ENCODE data around the gene FAM222A. TPM values are rescaled to one million over a fixed set of nuclear protein-coding genes. Genes with fewer than 3 reads are reported as not detected.

The FAM222A gene
- total RNA-seq, 2 donors from 2014 or later, result 0.68 to 2.9 TPM

DNA sequence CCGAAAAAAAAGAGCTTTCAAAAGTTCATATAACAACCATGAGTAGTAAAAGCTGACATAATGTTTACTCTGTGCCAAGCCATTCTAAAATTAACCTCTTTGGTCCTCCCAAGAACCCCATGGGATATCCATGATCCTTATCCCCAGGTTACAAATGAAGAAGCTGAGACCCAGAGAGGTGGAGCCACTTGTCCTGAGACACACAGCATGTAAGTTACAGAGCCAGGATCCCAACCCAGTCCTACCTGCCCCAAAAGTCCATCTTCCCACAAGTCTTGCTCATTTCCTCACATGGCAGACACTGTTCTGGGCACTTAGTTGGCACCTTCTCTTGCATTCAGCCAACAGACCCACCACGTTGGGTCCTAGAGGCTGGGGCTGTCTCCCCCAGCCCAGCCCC, 82.4 kb downstream of the FAM222A start:
- Histone ChIP-seq H3K27ac (no peak overlapping the region), H3K27me3 (replicated peaks; ENCODE audit: insufficient read depth) (no peaks in the 10 kb centered on the region), H3K4me1 (ENCODE audit: control insufficient read depth in 1 of 2, low read depth in 2 of 2) (no peaks in the 10 kb centered on the region), H3K36me3 (no peaks in the 10 kb centered on the region), H3K4me3 (no peak overlapping the region), H3K9me3 (no peaks in the 10 kb centered on the region)
- DNase-seq (ENCODE audit: low spot score), result no peak
- no peak for ATAC-seq (ENCODE audit: insufficient number of reproducible peaks, low FRiP score, low read depth)
- TF ChIP-seq, protein P1, sequence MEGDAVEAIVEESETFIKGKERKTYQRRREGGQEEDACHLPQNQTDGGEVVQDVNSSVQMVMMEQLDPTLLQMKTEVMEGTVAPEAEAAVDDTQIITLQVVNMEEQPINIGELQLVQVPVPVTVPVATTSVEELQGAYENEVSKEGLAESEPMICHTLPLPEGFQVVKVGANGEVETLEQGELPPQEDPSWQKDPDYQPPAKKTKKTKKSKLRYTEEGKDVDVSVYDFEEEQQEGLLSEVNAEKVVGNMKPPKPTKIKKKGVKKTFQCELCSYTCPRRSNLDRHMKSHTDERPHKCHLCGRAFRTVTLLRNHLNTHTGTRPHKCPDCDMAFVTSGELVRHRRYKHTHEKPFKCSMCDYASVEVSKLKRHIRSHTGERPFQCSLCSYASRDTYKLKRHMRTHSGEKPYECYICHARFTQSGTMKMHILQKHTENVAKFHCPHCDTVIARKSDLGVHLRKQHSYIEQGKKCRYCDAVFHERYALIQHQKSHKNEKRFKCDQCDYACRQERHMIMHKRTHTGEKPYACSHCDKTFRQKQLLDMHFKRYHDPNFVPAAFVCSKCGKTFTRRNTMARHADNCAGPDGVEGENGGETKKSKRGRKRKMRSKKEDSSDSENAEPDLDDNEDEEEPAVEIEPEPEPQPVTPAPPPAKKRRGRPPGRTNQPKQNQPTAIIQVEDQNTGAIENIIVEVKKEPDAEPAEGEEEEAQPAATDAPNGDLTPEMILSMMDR (IDR thresholded peaks at IDR 0.05), result no peak

DNA sequence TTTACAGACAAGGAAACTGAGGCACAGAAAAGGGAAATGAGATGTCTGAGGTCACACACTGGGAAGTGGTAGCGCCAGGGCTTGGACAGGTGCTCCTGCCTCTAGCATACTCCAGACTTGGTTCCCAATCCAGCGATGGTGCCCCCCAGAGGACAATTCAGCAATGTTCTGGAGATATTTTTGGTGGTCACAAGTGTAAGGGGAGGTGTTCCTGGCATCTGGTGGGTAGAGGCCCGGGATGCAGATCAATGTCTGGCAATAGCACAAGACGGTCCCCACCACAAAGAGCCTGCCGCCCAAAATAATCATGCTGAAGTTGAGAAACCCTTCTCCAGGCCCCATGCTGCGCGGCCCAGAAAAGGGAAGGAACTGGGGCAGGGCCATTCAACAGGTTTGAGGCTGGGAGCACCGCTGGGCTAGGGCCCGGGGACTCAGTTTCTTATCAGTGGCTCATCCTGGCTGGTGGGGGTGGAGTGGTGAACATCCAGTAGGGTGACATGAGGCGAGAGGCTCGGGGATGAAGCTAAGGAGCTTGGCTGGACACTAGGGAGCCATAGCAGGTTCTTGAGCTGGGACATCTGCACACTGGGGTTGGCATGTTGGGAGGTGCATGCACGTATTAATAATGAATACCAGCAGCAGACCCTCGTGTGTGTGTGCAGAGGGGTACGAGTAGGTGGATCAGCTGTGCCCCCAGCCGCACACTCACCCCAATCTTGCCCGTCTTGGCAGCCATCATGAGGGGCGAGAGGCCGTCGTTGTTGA, 84.5 kb downstream of the FAM222A start:
- no peak overlapping the region for H3K4me3 ChIP-seq
- no peaks in the 10 kb centered on the region for H3K27me3 ChIP-seq (replicated peaks; ENCODE audit: insufficient read depth)
- DNase-seq (ENCODE audit: low spot score) (no peak), ATAC-seq (ENCODE audit: insufficient number of reproducible peaks, low FRiP score, low read depth) (no peak)
- no peak overlapping the region for H3K27ac ChIP-seq
- H3K4me1 ChIP-seq (ENCODE audit: control insufficient read depth in 1 of 2, low read depth in 2 of 2), result no peaks in the 10 kb centered on the region
- H3K36me3 ChIP-seq, result no peaks in the 10 kb centered on the region
- TF ChIP-seq, protein P1 (IDR thresholded peaks at IDR 0.05), result no peak
- no peaks in the 10 kb centered on the region for H3K9me3 ChIP-seq

DNA sequence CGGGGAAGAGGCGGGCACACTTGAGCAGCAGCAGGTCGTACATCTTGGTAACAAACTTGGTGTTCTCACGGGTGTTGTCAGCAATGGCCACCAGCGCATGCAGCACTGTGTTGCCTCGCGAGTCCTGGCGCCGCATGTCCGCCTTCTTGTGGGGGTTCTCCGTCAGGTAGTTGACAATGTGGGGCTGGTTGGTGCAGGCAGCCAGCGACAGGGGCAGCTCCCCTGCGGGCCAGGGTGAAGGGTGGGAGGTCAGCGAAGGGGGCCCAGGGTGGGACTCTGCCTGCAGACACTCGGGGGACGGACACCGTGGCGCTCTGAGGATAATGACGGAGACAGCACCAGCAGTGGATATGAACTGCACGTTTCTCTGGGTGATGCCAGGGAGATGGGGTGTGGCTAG, 85.1 kb downstream of the FAM222A start:
- no peak overlapping the region for H3K27ac ChIP-seq

DNA sequence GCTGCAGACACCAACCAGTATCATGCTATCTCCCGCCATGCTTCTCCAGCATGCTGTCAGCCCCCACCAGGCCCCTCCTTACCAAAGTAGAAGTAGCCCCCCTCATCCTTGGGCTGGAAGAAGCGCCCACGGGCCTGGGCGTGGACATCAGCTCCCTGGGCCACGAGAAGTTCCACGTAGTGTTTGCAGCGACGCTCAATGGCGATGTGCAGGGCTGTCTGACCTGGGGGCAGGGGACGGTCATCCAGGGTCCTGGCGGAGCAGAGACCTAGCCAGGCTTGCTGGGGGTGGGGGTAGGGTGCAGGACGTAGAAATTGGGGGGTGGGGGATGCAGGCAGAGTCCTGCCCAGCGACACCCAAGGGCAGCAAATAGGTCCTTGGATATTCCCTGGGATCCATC, 86.9 kb downstream of the FAM222A start:
- no peak for ATAC-seq (ENCODE audit: insufficient number of reproducible peaks, low FRiP score, low read depth)
- Histone ChIP-seq H3K36me3 (no peaks in the 10 kb centered on the region), H3K4me3 (no peak overlapping the region), H3K27ac (no peak overlapping the region), H3K4me1 (ENCODE audit: control insufficient read depth in 1 of 2, low read depth in 2 of 2) (no peaks in the 10 kb centered on the region), H3K9me3 (no peaks in the 10 kb centered on the region), H3K27me3 (replicated peaks; ENCODE audit: insufficient read depth) (no peaks in the 10 kb centered on the region)
- DNase-seq (ENCODE audit: low spot score), result no peak
- TF ChIP-seq, protein P1 (IDR thresholded peaks at IDR 0.05), result no peak

More for the DNA sequence above, 85.1 kb downstream of the FAM222A start:
- TF ChIP-seq, protein P1 (IDR thresholded peaks at IDR 0.05), result no peak
- Histone ChIP-seq H3K9me3 (no peaks in the 10 kb centered on the region), H3K27me3 (replicated peaks; ENCODE audit: insufficient read depth) (no peaks in the 10 kb centered on the region), H3K4me3 (no peak overlapping the region), H3K36me3 (no peaks in the 10 kb centered on the region), H3K4me1 (ENCODE audit: control insufficient read depth in 1 of 2, low read depth in 2 of 2) (no peaks in the 10 kb centered on the region)
- ATAC-seq (ENCODE audit: insufficient number of reproducible peaks, low FRiP score, low read depth) (no peak), DNase-seq (ENCODE audit: low spot score) (no peak)

DNA sequence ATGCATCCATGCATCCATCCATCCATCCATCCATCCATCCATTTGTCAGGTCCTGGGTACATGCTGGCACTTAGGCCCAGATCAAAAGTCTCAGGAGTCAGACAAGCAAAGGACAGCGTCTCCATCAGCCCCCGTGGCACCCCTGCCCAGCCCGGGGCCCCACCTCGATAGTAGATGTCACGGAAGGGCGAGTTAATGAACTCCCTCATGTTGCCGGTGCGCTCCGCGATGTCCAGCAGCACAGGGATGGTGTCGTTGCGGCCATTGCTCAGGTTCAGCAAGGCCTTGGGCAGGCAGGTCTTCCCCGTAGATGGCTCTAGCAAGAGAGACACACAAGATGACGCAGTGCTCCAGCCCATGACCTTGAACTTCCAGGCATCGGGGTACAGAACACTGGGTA, 89.2 kb downstream of the FAM222A start:
- DNase-seq (ENCODE audit: low spot score) (no peak), ATAC-seq (ENCODE audit: insufficient number of reproducible peaks, low FRiP score, low read depth) (no peak)
- H3K27me3 ChIP-seq (replicated peaks; ENCODE audit: insufficient read depth), result no peaks in the 10 kb centered on the region
- no peak overlapping the region for H3K27ac ChIP-seq
- H3K36me3 ChIP-seq, result no peaks in the 10 kb centered on the region
- no peaks in the 10 kb centered on the region for H3K4me1 ChIP-seq (ENCODE audit: control insufficient read depth in 1 of 2, low read depth in 2 of 2)
- no peak overlapping the region for H3K4me3 ChIP-seq
- H3K9me3 ChIP-seq, result no peaks in the 10 kb centered on the region
- TF ChIP-seq, protein P1 (IDR thresholded peaks at IDR 0.05), result no peak

Data from thoracic aorta (tissue), 2 donors.